Measurements from ENCODE around the gene SYT9.

DNA sequence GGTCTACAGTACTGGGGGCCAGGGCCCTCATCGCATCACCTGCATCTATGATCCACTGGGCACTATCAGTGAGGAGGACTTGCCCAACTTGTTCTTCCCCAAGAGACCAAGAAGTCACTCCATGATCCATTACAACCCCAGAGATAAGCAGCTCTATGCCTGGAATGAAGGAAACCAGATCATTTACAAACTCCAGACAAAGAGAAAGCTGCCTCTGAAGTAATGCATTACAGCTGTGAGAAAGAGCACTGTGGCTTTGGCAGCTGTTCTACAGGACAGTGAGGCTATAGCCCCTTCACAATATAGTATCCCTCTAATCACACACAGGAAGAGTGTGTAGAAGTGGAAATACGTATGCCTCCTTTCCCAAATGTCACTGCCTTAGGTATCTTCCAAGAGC lies 258.3 kb downstream of the SYT9 start:
- no peak for TF ChIP-seq POLR2A (IDR thresholded peaks at IDR 0.05; ENCODE audit: control extremely low read depth in 1 of 2, low read depth in 2 of 2, low read length in 2 of 2)
- TF ChIP-seq BRCA1 (IDR thresholded peaks at IDR 0.05; ENCODE audit: low read depth, low read length), result no peak
- no peak for TF ChIP-seq CTCF (IDR thresholded peaks at IDR 0.05; ENCODE audit: control extremely low read depth in 1 of 3, insufficient read depth in 1 of 3, low read depth in 1 of 3, low read length in 3 of 3)
- TF ChIP-seq JUND (IDR thresholded peaks at IDR 0.05; ENCODE audit: low read length), result no peak
- TF ChIP-seq POLR2AphosphoS5 (IDR thresholded peaks at IDR 0.05; ENCODE audit: low read depth, low read length), result no peak

Data from H1 (cell line).